Natural killer cell treated with Interleukin-12 subunit alpha and Interleukin-12 subunit beta and Interleukin-15 and Interleukin-18, amount 100 ng/mL, for 72 hours (primary cell): ENCODE measurements around the gene SPON1. TPM values are rescaled to one million over a fixed set of nuclear protein-coding genes. Genes with fewer than 3 reads are reported as not detected.
"Not testable (repeated sequence)": the region's sequence is repeated elsewhere in the genome, so short reads cannot be mapped to it uniquely, and the experiment has no call there.

Experiments
- ATAC-seq, 2 donors: fragments of 150-1000 bp; cut with Tn5 transposase in 1 of 2; sonication (Bioruptor Pico), chemical (Tn5 transposase) in 1 of 2; 2 replicates each; pipeline ENCODE4 v1.10.0; 2021
- DNase-seq: peaks from one replicate; pipeline ENCODE4 v3.0.0; 2022; ENCODE audit warnings: low spot score
- H3K27ac Mint-ChIP-seq, 2 donors: 1 replicate in 1 of 2; 2 replicates in 1 of 2; pipeline ENCODE4 v1.8.0; 2022; ENCODE audit warnings: mixed read lengths in 2 of 2, mild to moderate bottlenecking in 1 of 2, moderate library complexity in 1 of 2
- H3K27me3 Mint-ChIP-seq, 2 donors: 1 replicate in 1 of 2; 2 replicates in 1 of 2; pipeline ENCODE4 v1.8.0; 2022; ENCODE audit warnings: mixed read lengths in 2 of 2
- H3K36me3 Mint-ChIP-seq: one replicate; pipeline ENCODE4 v1.8.0; 2022; ENCODE audit warnings: mixed read lengths
- H3K4me1 Mint-ChIP-seq, 2 donors: 1 replicate in 1 of 2; 2 replicates in 1 of 2; pipeline ENCODE4 v1.8.0; 2022; ENCODE audit warnings: low read depth in 2 of 2, mixed read lengths in 2 of 2, mild to moderate bottlenecking in 1 of 2
- H3K4me3 Mint-ChIP-seq: one replicate; pipeline ENCODE4 v1.8.0; 2022; ENCODE audit warnings: mixed read lengths
- H3K9me3 Mint-ChIP-seq: 2 replicates; pipeline ENCODE4 v1.8.0; 2022; ENCODE audit warnings: mixed read lengths
- total RNA-seq, 2 donors: library from RNA; stranded (reverse); gene quantifications; one replicate each; pipeline ENCODE4 v1.2.3, GENCODE V29; 2022

The SPON1 gene
- total RNA-seq, 2 donors from 2014 or later, result 0.10 TPM; not detected in 1

GRCh38 chr11:14075118-14076078, 112.9 kb downstream of the SPON1 start:
- no peak overlapping the region for H3K27ac Mint-ChIP-seq
- DNase-seq (no peak), ATAC-seq (peak; percentile 78 to 88)
- no peaks in the 10 kb centered on the region for H3K36me3 Mint-ChIP-seq
- H3K4me1 Mint-ChIP-seq, result peaks cover 3 to 9% of the 10 kb centered on the region in 2 donors
- H3K9me3 Mint-ChIP-seq, result no peaks in the 10 kb centered on the region
- H3K27me3 Mint-ChIP-seq, result peaks cover 13 to 14% of the 10 kb centered on the region in 2 donors
- H3K4me3 Mint-ChIP-seq, result no peak overlapping the region

- no peak overlapping the region for H3K27ac Mint-ChIP-seq
- no peak for DNase-seq
- peaks cover 20 to 30% of the 10 kb centered on the region in 2 donors for H3K27me3 Mint-ChIP-seq
- H3K4me3 Mint-ChIP-seq, result no peak overlapping the region
- H3K4me1 Mint-ChIP-seq, result peaks cover 3 to 9% of the 10 kb centered on the region in 2 donors
- H3K36me3 Mint-ChIP-seq, result no peaks in the 10 kb centered on the region
- no peak for ATAC-seq
- no peaks in the 10 kb centered on the region for H3K9me3 Mint-ChIP-seq
These were observed 116.5 kb downstream of the SPON1 start for GRCh38 chr11:14079011-14079410.

DNA sequence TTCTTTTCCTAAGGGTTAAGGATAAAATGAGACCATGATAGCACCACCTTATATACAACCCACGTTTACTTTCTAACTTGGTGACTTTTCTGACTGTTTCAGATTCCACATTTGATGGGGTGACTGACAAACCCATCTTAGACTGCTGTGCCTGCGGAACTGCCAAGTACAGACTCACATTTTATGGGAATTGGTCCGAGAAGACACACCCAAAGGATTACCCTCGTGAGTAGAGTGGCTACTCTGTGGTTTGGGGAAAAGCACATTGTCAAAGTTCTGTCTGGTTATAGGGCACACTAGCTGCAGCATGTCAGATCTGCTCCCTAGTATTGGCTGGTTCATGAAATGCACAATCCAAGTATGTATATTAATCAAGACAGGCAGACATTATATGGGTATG, 117.3 kb downstream of the SPON1 start:
- no peak for DNase-seq
- H3K36me3 Mint-ChIP-seq, result no peaks in the 10 kb centered on the region
- ATAC-seq, result no peak
- H3K4me3 Mint-ChIP-seq, result no peak overlapping the region
- no peaks in the 10 kb centered on the region for H3K9me3 Mint-ChIP-seq
- peaks cover 20 to 34% of the 10 kb centered on the region in 2 donors for H3K27me3 Mint-ChIP-seq
- H3K4me1 Mint-ChIP-seq, result peaks cover 3 to 5% of the 10 kb centered on the region in 2 donors
- H3K27ac Mint-ChIP-seq, result no peak overlapping the region

DNA sequence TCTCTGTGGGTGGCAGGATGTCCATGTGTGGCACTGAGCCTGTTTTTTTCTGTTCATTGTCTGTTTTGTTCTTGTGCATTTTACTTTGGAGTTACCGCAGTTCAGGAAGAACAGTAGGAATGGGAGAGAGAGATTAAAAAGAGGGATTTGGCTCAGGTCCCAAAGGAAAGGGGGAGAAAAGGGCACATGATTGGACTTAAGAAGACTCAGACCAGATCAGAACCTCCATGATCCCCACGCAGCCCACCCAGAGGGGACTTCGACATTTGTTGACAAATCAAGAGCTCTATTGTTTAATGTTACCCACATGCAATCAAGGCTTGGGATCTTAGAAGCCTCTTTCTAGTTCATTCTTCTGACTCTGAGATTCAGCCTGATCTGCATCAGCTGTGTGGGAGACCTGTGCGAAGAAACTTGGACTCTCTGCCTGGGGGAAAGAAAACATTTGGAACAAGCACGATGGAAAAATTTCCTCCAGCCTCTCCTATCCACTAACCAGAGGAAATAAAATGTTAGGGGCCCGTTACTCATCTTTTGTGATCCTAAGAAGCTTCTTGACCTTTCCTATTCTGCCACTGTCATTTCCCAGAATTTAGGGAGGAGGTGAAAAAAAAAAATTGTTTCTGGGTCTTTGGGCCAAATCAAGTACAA, 119.2 kb downstream of the SPON1 start:
- Mint-ChIP-seq H3K4me3 (no peak overlapping the region), H3K9me3 (no peaks in the 10 kb centered on the region), H3K27ac (no peak overlapping the region), H3K36me3 (no peaks in the 10 kb centered on the region), H3K4me1 (peaks cover 0 to 5% of the 10 kb centered on the region in 2 donors), H3K27me3 (peaks cover 23 to 49% of the 10 kb centered on the region in 2 donors)
- DNase-seq (no peak), ATAC-seq (no peak)

- H3K4me1 Mint-ChIP-seq, result peaks cover 0 to 5% of the 10 kb centered on the region in 2 donors
- ATAC-seq (no peak), DNase-seq (no peak)
- no peak overlapping the region for H3K4me3 Mint-ChIP-seq
- no peak overlapping the region for H3K27ac Mint-ChIP-seq
- H3K36me3 Mint-ChIP-seq, result no peaks in the 10 kb centered on the region
- peaks cover 27 to 49% of the 10 kb centered on the region in 2 donors for H3K27me3 Mint-ChIP-seq
- H3K9me3 Mint-ChIP-seq, result no peaks in the 10 kb centered on the region
These were observed 119.8 kb downstream of the SPON1 start for GRCh38 chr11:14082338-14082737.

DNA sequence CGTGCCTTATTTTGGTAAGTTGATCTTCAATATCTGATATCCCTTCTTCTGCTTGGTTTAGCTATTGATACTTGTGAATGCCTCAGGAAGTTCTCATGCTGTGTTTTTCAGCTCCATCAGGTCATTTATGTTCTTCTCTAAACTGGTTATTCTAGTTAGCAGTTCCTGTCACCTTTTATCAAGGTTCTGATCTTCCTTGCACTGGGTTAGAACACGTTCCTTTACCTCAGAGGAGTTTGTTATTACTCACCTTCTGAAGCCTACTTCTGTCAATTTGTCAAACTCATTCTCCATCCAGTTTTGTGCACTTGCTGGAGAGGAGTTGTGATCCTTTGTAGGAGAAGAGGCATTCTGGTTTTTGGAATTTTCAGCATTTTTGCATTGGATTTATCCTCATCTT, 126.3 kb downstream of the SPON1 start:
- not testable (repeated sequence) for H3K27ac Mint-ChIP-seq, H3K9me3 Mint-ChIP-seq, DNase-seq, ATAC-seq, H3K36me3 Mint-ChIP-seq, H3K4me1 Mint-ChIP-seq, H3K4me3 Mint-ChIP-seq
- peaks cover 23 to 44% of the 10 kb centered on the region in 2 donors for H3K27me3 Mint-ChIP-seq

- Mint-ChIP-seq H3K36me3 (no peaks in the 10 kb centered on the region), H3K27ac (no peak overlapping the region), H3K27me3 (peaks cover 26 to 38% of the 10 kb centered on the region in 2 donors), H3K4me3 (no peak overlapping the region), H3K9me3 (no peaks in the 10 kb centered on the region), H3K4me1 (no peaks in the 10 kb centered on the region)
- DNase-seq (no peak), ATAC-seq (no peak)
These were observed 127.4 kb downstream of the SPON1 start for GRCh38 chr11:14089690-14090462.

- H3K27me3 Mint-ChIP-seq, result peaks cover 25 to 31% of the 10 kb centered on the region in 2 donors
- not testable (repeated sequence) for H3K27ac Mint-ChIP-seq, H3K4me1 Mint-ChIP-seq, H3K4me3 Mint-ChIP-seq, H3K36me3 Mint-ChIP-seq, ATAC-seq, H3K9me3 Mint-ChIP-seq, DNase-seq
These were observed 128.1 kb downstream of the SPON1 start for GRCh38 chr11:14090631-14091030.

- Mint-ChIP-seq H3K36me3 (no peaks in the 10 kb centered on the region), H3K27me3 (peaks cover 11 to 16% of the 10 kb centered on the region in 2 donors), H3K9me3 (no peaks in the 10 kb centered on the region), H3K4me1 (no peaks in the 10 kb centered on the region), H3K4me3 (no peak overlapping the region), H3K27ac (no peak overlapping the region)
- ATAC-seq (no peak), DNase-seq (no peak)
These were observed 130.5 kb downstream of the SPON1 start for GRCh38 chr11:14093065-14093464.

GRCh38 chr11:14094481-14095037, 132.0 kb downstream of the SPON1 start:
- Mint-ChIP-seq H3K9me3 (no peaks in the 10 kb centered on the region), H3K4me3 (no peak overlapping the region), H3K36me3 (no peaks in the 10 kb centered on the region), H3K27me3 (peaks cover 0 to 7% of the 10 kb centered on the region in 2 donors), H3K27ac (no peak overlapping the region), H3K4me1 (no peaks in the 10 kb centered on the region)
- no peak for DNase-seq
- ATAC-seq, result no peak

- Mint-ChIP-seq H3K36me3 (no peaks in the 10 kb centered on the region), H3K4me3 (no peak overlapping the region), H3K27ac (no peak overlapping the region), H3K27me3 (peaks cover 0 to 6% of the 10 kb centered on the region in 2 donors), H3K4me1 (no peaks in the 10 kb centered on the region), H3K9me3 (no peaks in the 10 kb centered on the region)
- ATAC-seq (no peak), DNase-seq (no peak)
These were observed 133.4 kb downstream of the SPON1 start for GRCh38 chr11:14095882-14096281.

GRCh38 chr11:14096606-14097005, 134.1 kb downstream of the SPON1 start:
- no peak overlapping the region for H3K4me3 Mint-ChIP-seq
- H3K27ac Mint-ChIP-seq, result no peak overlapping the region
- H3K4me1 Mint-ChIP-seq, result no peaks in the 10 kb centered on the region
- no peaks in the 10 kb centered on the region for H3K36me3 Mint-ChIP-seq
- peaks cover 0 to 8% of the 10 kb centered on the region in 2 donors for H3K27me3 Mint-ChIP-seq
- DNase-seq, result no peak
- ATAC-seq, result no peak
- no peaks in the 10 kb centered on the region for H3K9me3 Mint-ChIP-seq

DNA sequence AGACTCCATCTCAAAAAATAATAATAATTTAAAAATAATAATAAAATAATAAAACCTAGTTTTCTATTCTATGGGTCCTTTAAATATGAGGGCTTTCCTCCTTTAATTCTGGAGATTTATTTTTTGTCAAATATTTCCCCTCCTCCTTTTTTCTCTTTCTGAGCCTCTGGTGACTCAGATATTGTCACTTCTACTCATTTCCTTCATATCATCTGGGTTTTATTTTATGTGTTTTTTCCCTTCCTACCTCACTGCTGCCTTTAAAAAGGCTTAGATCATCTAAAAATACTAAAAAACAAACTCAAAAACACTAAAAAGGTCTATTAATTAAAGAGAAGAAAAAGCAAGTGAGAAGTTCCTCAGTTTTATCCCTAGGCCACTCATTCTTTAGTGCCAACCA, 138.9 kb downstream of the SPON1 start:
- ATAC-seq (no peak), DNase-seq (no peak)
- Mint-ChIP-seq H3K27ac (no peak overlapping the region), H3K27me3 (peaks cover 9 to 17% of the 10 kb centered on the region in 2 donors), H3K4me1 (no peaks in the 10 kb centered on the region), H3K4me3 (no peak overlapping the region), H3K36me3 (no peaks in the 10 kb centered on the region), H3K9me3 (no peaks in the 10 kb centered on the region)
